ENCODE results near the gene MAP1B.

Gene MAP1B

GRCh38 chr5:72183101-72183520 lies 75.8 kb downstream of the MAP1B start:
- Histone ChIP-seq H4K20me1 (ENCODE audit: insufficient read depth, low read length) (no peaks in the 10 kb centered on the region), H3K27ac (ENCODE audit: low read depth, low read length, poor library complexity, severe bottlenecking) (no peak overlapping the region)

DNA sequence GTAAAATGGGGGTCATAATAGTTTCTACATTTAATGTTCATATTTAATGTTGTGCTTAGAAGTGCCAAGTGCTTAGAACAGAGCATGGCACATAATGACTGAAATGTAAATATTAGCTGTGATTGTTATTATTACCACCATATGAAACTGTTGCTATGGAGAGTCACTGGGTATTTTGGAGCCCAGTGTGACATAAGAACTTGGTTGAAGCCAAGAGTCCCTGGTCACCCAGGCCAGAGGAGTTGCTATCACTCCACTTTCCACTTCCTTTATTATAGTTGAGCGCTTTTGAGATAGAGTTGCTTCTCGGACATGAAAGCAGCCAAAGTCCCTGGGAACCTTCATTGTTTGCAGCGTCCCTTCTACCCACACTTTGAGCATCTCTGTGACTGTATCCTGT lies 77.1 kb downstream of the MAP1B start:
- Histone ChIP-seq H3K36me3 (ENCODE audit: insufficient read depth, low read length) (no peaks in the 10 kb centered on the region), H3K4me2 (ENCODE audit: low read length) (no peak overlapping the region), H3K27ac (ENCODE audit: low read depth, low read length, poor library complexity, severe bottlenecking) (no peak overlapping the region), H3K4me1 (ENCODE audit: insufficient read depth, low read length, severe bottlenecking) (peaks cover 6% of the 10 kb centered on the region), H3K9ac (ENCODE audit: low read length) (no peak overlapping the region), H3K79me2 (ENCODE audit: insufficient read depth, low read length) (no peaks in the 10 kb centered on the region), H4K20me1 (ENCODE audit: insufficient read depth, low read length) (no peaks in the 10 kb centered on the region), H3K4me3 (ENCODE audit: low read depth, low read length, poor library complexity, severe bottlenecking) (no peak overlapping the region), H3K9me2 (ENCODE audit: low read depth, low read length) (no peaks in the 10 kb centered on the region), H3K9me3 (ENCODE audit: low read length) (no peaks in the 10 kb centered on the region), H3K27me3 (ENCODE audit: insufficient read depth, low read length) (no peaks in the 10 kb centered on the region; the same call in 1 of the 2 replicates), H3F3A (ENCODE audit: insufficient read depth, low read length) (no peaks in the 10 kb centered on the region), H2AFZ (ENCODE audit: low read length) (no peak overlapping the region)
- TF ChIP-seq, protein P1, sequence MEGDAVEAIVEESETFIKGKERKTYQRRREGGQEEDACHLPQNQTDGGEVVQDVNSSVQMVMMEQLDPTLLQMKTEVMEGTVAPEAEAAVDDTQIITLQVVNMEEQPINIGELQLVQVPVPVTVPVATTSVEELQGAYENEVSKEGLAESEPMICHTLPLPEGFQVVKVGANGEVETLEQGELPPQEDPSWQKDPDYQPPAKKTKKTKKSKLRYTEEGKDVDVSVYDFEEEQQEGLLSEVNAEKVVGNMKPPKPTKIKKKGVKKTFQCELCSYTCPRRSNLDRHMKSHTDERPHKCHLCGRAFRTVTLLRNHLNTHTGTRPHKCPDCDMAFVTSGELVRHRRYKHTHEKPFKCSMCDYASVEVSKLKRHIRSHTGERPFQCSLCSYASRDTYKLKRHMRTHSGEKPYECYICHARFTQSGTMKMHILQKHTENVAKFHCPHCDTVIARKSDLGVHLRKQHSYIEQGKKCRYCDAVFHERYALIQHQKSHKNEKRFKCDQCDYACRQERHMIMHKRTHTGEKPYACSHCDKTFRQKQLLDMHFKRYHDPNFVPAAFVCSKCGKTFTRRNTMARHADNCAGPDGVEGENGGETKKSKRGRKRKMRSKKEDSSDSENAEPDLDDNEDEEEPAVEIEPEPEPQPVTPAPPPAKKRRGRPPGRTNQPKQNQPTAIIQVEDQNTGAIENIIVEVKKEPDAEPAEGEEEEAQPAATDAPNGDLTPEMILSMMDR (IDR thresholded peaks at IDR 0.05; ENCODE audit: low read length), result no peak
- TF ChIP-seq EZH2 (IDR thresholded peaks at IDR 0.05; ENCODE audit: borderline replicate concordance, low read length), result no peak

More at GRCh38 chr5:72183101-72183520, 75.8 kb downstream of the MAP1B start:
- Histone ChIP-seq H3K4me2 (ENCODE audit: low read length) (no peak overlapping the region), H3K4me3 (ENCODE audit: low read depth, low read length, poor library complexity, severe bottlenecking) (no peak overlapping the region), H3K9me3 (ENCODE audit: low read length) (no peaks in the 10 kb centered on the region), H3F3A (ENCODE audit: insufficient read depth, low read length) (no peaks in the 10 kb centered on the region), H2AFZ (ENCODE audit: low read length) (no peak overlapping the region), H3K9me2 (ENCODE audit: low read depth, low read length) (no peaks in the 10 kb centered on the region), H3K79me2 (ENCODE audit: insufficient read depth, low read length) (no peaks in the 10 kb centered on the region), H3K36me3 (ENCODE audit: insufficient read depth, low read length) (no peaks in the 10 kb centered on the region), H3K4me1 (ENCODE audit: insufficient read depth, low read length, severe bottlenecking) (peaks cover 2% of the 10 kb centered on the region), H3K9ac (ENCODE audit: low read length) (no peak overlapping the region), H3K27me3 (ENCODE audit: insufficient read depth, low read length) (no peaks in the 10 kb centered on the region; the same call in 1 of the 2 replicates)
- TF ChIP-seq EZH2 (IDR thresholded peaks at IDR 0.05; ENCODE audit: borderline replicate concordance, low read length), result no peak
- TF ChIP-seq, protein P1 (IDR thresholded peaks at IDR 0.05; ENCODE audit: low read length), result no peak

- TF ChIP-seq EZH2 (IDR thresholded peaks at IDR 0.05; ENCODE audit: borderline replicate concordance, low read length), result no peak
- TF ChIP-seq, protein P1 (IDR thresholded peaks at IDR 0.05; ENCODE audit: low read length), result no peak
- Histone ChIP-seq H3K27ac (ENCODE audit: low read depth, low read length, poor library complexity, severe bottlenecking) (no peak overlapping the region), H3K4me1 (ENCODE audit: insufficient read depth, low read length, severe bottlenecking) (peaks cover 6% of the 10 kb centered on the region), H3K36me3 (ENCODE audit: insufficient read depth, low read length) (no peaks in the 10 kb centered on the region), H3K27me3 (ENCODE audit: insufficient read depth, low read length) (no peaks in the 10 kb centered on the region; the same call in 1 of the 2 replicates), H4K20me1 (ENCODE audit: insufficient read depth, low read length) (no peaks in the 10 kb centered on the region), H3K9ac (ENCODE audit: low read length) (no peak overlapping the region), H3K9me3 (ENCODE audit: low read length) (no peaks in the 10 kb centered on the region), H3K9me2 (ENCODE audit: low read depth, low read length) (no peaks in the 10 kb centered on the region), H3F3A (ENCODE audit: insufficient read depth, low read length) (no peaks in the 10 kb centered on the region), H3K4me2 (ENCODE audit: low read length) (no peak overlapping the region), H3K4me3 (ENCODE audit: low read depth, low read length, poor library complexity, severe bottlenecking) (no peak overlapping the region), H3K79me2 (ENCODE audit: insufficient read depth, low read length) (no peaks in the 10 kb centered on the region), H2AFZ (ENCODE audit: low read length) (no peak overlapping the region)
Observed at GRCh38 chr5:72185496-72186329, 78.4 kb downstream of the MAP1B start.

All from OCI-LY1 (cell line).